H9 (cell line): ENCODE measurements around the gene ANKRD29. TPM values are rescaled to one million over a fixed set of nuclear protein-coding genes. Genes with fewer than 3 reads are reported as not detected.

Experiments used
- DNase-seq: peaks from one replicate; pipeline ENCODE4 v3.0.0-alpha.2; 2017
- H2AFZ ChIP-seq: one replicate; pipeline ENCODE4 v1.6.1; 2013; ENCODE audit warnings: mild to moderate bottlenecking, low read length, control low read depth, moderate library complexity
- H2AK5ac ChIP-seq: 2 replicates; pipeline ENCODE4 v1.6.1; 2013; ENCODE audit warnings: low read length, control low read depth, mixed read lengths; ENCODE audit not compliant: insufficient read length
- H2BK120ac ChIP-seq: one replicate; pipeline ENCODE4 v1.6.1; 2013; ENCODE audit warnings: low read depth, mild to moderate bottlenecking, low read length, control low read depth, inconsistent platforms; ENCODE audit not compliant: poor library complexity, severe bottlenecking
- H2BK12ac ChIP-seq: 2 replicates; pipeline ENCODE4 v1.6.1; 2013; ENCODE audit warnings: low read length, control low read depth, mixed read lengths, low read depth; ENCODE audit not compliant: insufficient read length
- H2BK15ac ChIP-seq: 2 replicates; pipeline ENCODE4 v1.6.1; 2013; ENCODE audit warnings: low read depth, low read length, control low read depth
- H2BK20ac ChIP-seq: one replicate; pipeline ENCODE4 v1.6.1; 2013; ENCODE audit warnings: low read depth, mild to moderate bottlenecking, low read length, control low read depth, inconsistent platforms; ENCODE audit not compliant: poor library complexity, severe bottlenecking
- H2BK5ac ChIP-seq: 2 replicates; pipeline ENCODE4 v1.6.1; 2013; ENCODE audit warnings: low read length, control low read depth, mixed read lengths; ENCODE audit not compliant: insufficient read length
- H3K14ac ChIP-seq: 2 replicates; pipeline ENCODE4 v1.6.1; 2013; ENCODE audit warnings: low read length, control low read depth; ENCODE audit not compliant: insufficient read depth
- H3K18ac ChIP-seq: 2 replicates; pipeline ENCODE4 v1.6.1; 2013; ENCODE audit warnings: low read depth, mild to moderate bottlenecking, mixed read lengths, low read length, control low read depth; ENCODE audit not compliant: insufficient read length
- H3K23ac ChIP-seq: 2 replicates; pipeline ENCODE4 v1.6.1; 2013; ENCODE audit warnings: low read length, control low read depth, mixed read lengths, low read depth; ENCODE audit not compliant: insufficient read length
- H3K23me2 ChIP-seq: 2 replicates; pipeline ENCODE4 v1.6.1; 2013; ENCODE audit warnings: low read depth, mild to moderate bottlenecking, mixed read lengths, low read length, control low read depth; ENCODE audit not compliant: insufficient read length, poor library complexity, severe bottlenecking
- H3K27ac ChIP-seq: 2 replicates; pipeline ENCODE4 v1.5.1; 2013; ENCODE audit warnings: low read length, control low read depth, mixed read lengths, low read depth; ENCODE audit not compliant: insufficient read length
- H3K27me3 ChIP-seq: 2 replicates; pipeline ENCODE4 v1.6.1; 2013; ENCODE audit warnings: low read length, control low read depth, inconsistent platforms; ENCODE audit not compliant: insufficient read depth
- H3K4ac ChIP-seq: 2 replicates; pipeline ENCODE4 v1.6.1; 2013; ENCODE audit warnings: low read depth, mild to moderate bottlenecking, control low read depth, inconsistent platforms, low read length, moderate library complexity
- H3K4me1 ChIP-seq: 2 replicates; pipeline ENCODE4 v1.6.1; 2013; ENCODE audit warnings: low read length, control low read depth, inconsistent platforms; ENCODE audit not compliant: insufficient read depth
- H3K4me2 ChIP-seq: 2 replicates; pipeline ENCODE4 v1.6.1; 2013; ENCODE audit warnings: low read length, control low read depth, mixed read lengths; ENCODE audit not compliant: insufficient read length, insufficient read depth
- H3K56ac ChIP-seq: 2 replicates; pipeline ENCODE4 v1.6.1; 2013; ENCODE audit warnings: low read depth, mild to moderate bottlenecking, mixed read lengths, low read length, control low read depth; ENCODE audit not compliant: insufficient read length
- H3K79me1 ChIP-seq: 2 replicates; pipeline ENCODE4 v1.6.1; 2013; ENCODE audit warnings: low read depth, mild to moderate bottlenecking, moderate library complexity, low read length, control low read depth, inconsistent platforms; ENCODE audit not compliant: insufficient read depth, poor library complexity, severe bottlenecking
- H3K79me2 ChIP-seq: 2 replicates; pipeline ENCODE4 v1.6.1; 2013; ENCODE audit warnings: low read length, control low read depth, inconsistent platforms; ENCODE audit not compliant: insufficient read depth
- H3K9ac ChIP-seq: 2 replicates; pipeline ENCODE4 v1.6.1; 2013; ENCODE audit warnings: low read length, control low read depth, mixed read lengths; ENCODE audit not compliant: insufficient read length; ENCODE audit errors: extremely low read depth
- H3K9me3 ChIP-seq: one replicate; pipeline ENCODE4 v1.6.1; 2013; ENCODE audit warnings: low read depth, low read length, inconsistent platforms; ENCODE audit not compliant: control insufficient read depth
- H3T11ph ChIP-seq: one replicate; pipeline ENCODE4 v1.6.1; 2013; ENCODE audit warnings: mild to moderate bottlenecking, low read length, control low read depth, inconsistent platforms
- H4K20me1 ChIP-seq: one replicate; pipeline ENCODE4 v1.6.1; 2013; ENCODE audit not compliant: control insufficient read depth, insufficient read length, insufficient read depth
- H4K5ac ChIP-seq: 2 replicates; pipeline ENCODE4 v1.6.1; 2013; ENCODE audit warnings: low read depth, mild to moderate bottlenecking, mixed read lengths, low read length, control low read depth; ENCODE audit not compliant: insufficient read length
- H4K8ac ChIP-seq: replicated peaks from 2 replicates; pipeline ENCODE4 v1.6.1; 2013; ENCODE audit warnings: low read length, control low read depth, mixed read lengths, low read depth; ENCODE audit not compliant: insufficient read length
- H4K91ac ChIP-seq: 2 replicates; pipeline ENCODE4 v1.6.1; 2013; ENCODE audit warnings: low read depth, mild to moderate bottlenecking, moderate library complexity, mixed read lengths, low read length, control low read depth; ENCODE audit not compliant: insufficient read length
- H3K27ac Mint-ChIP-seq, 3 experiments: 2 replicates in 2 of 3; 3 replicates in 1 of 3; pipeline ENCODE4 v1.8.0; 2020 to 2021; ENCODE audit warnings: mixed read lengths in 3 of 3, mild to moderate bottlenecking in 1 of 3, moderate library complexity in 1 of 3
- H3K27me3 Mint-ChIP-seq: 2 replicates; pipeline ENCODE4 v1.8.0; 2021; ENCODE audit warnings: low read depth, mild to moderate bottlenecking, moderate library complexity, mixed read lengths
- H3K36me3 Mint-ChIP-seq, 3 experiments: 2 replicates in 2 of 3; 3 replicates in 1 of 3; pipeline ENCODE4 v1.8.0; 2020 to 2021; ENCODE audit warnings: low read depth in 3 of 3, mixed read lengths in 3 of 3; ENCODE audit not compliant: insufficient read depth in 1 of 3
- H3K4me1 Mint-ChIP-seq, 2 experiments: 2 replicates each; pipeline ENCODE4 v1.8.0; 2020; ENCODE audit warnings: mixed read lengths in 2 of 2
- H3K4me3 Mint-ChIP-seq, 2 experiments: 2 replicates in 1 of 2; 3 replicates in 1 of 2; pipeline ENCODE4 v1.8.0; 2020 to 2021; ENCODE audit warnings: mild to moderate bottlenecking in 2 of 2, mixed read lengths in 2 of 2, moderate library complexity in 1 of 2
- H3K9me3 Mint-ChIP-seq, 2 experiments: 2 replicates in 1 of 2; 3 replicates in 1 of 2; pipeline ENCODE4 v1.8.0; 2020; ENCODE audit warnings: mild to moderate bottlenecking in 2 of 2, mixed read lengths in 2 of 2, moderate library complexity in 1 of 2
- CTCF ChIP-seq: fragments of 200-600 bp; sonication (generic); conservative IDR thresholded peaks from 3 replicates; pipeline ENCODE4 v1.8.0; 2021; ENCODE audit warnings: antibody characterized with exemption, mild to moderate bottlenecking
- WGBS: extraction: QIAGEN DNeasy Blood & Tissue Kit; methylation state at CpG from one replicate; pipeline ENCODE4 v1.1.7; 2013; ENCODE audit warnings: missing lambda C conversion rate, low lambda C conversion rate, mixed read lengths; ENCODE audit not compliant: insufficient read length; ENCODE audit errors: extremely low coverage; 5-methylcytosine and 5-hydroxymethylcytosine counted together
- total RNA-seq: library from RNA; stranded (reverse); gene quantifications from 2 replicates; pipeline ENCODE4 v1.2.1, GENCODE V29; 2021

Gene ANKRD29
- total RNA-seq, 1 experiment from 2014 or later = 2.1 TPM

DNA sequence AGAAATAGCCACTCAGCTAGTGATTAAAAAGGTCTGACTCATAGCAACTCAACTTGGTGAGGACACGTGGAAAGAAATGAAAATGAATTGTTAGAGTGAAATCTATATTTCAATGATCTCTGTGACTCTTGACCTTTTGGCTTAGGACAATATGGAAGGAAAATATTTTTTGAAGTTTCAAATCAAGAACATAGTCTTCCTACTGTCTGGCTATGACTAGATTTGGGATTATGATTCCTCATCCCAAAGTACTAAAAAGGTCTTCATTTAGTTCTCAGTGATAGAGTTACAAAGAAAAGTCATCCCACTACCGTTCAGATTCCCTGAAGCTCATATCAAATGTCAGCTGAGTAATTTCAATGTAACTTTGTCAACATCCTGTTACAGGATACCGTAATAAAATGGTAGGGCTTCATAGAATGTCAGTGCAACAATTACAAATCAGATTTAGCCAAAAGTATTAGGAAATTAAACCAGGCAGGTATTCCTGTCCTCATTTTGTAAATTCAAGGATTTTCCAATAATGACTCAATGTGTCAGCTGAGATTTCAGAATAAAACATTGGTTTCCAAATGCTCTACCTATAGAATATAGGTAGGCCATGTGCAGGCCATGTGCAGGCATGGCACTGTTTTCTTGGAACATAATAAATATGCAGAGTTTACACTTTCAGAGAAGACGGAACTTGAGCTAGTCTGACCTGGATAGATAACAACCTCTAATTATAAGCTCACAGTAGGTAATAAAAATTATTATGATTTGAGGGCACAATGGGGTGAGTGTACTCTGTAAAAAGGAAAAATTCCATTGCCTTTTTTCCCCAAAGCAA, 36.0 kb downstream of the ANKRD29 start:
- no peak overlapping the region for H2BK120ac ChIP-seq
- no peak overlapping the region for H3K4ac ChIP-seq
- no peaks in the 10 kb centered on the region for H3K9me3 ChIP-seq
- no peaks in the 10 kb centered on the region for H4K20me1 ChIP-seq
- no peak for TF ChIP-seq CTCF
- no peaks in the 10 kb centered on the region for H3K23me2 ChIP-seq
- H2AK5ac ChIP-seq = no peak overlapping the region
- peaks cover 9% of the 10 kb centered on the region for H3K27me3 Mint-ChIP-seq
- no peak overlapping the region for H2BK5ac ChIP-seq
- H3K4me1 ChIP-seq = no peaks in the 10 kb centered on the region
- H3K14ac ChIP-seq = no peak overlapping the region
- no peaks in the 10 kb centered on the region for H3K79me1 ChIP-seq
- no peak overlapping the region for H2BK12ac ChIP-seq
- no peaks in the 10 kb centered on the region for H3K9me3 Mint-ChIP-seq
- H3K23ac ChIP-seq = no peak overlapping the region
- no peak overlapping the region for H3K9ac ChIP-seq
- no peak overlapping the region for H4K8ac ChIP-seq
- no peaks in the 10 kb centered on the region for H3K27me3 ChIP-seq
- H3K18ac ChIP-seq = no peak overlapping the region
- H3K36me3 Mint-ChIP-seq = no peaks in the 10 kb centered on the region
- DNase-seq = no peak
- H3K27ac Mint-ChIP-seq = no peak overlapping the region
- H3K4me1 Mint-ChIP-seq = peaks cover 3 to 5% of the 10 kb centered on the region in 2 experiments
- H3K27ac ChIP-seq = no peak overlapping the region
- no peak overlapping the region for H2BK15ac ChIP-seq
- H3K79me2 ChIP-seq = no peaks in the 10 kb centered on the region
- no CpG with 5 or more reads among the region's 4 CpGs for WGBS
- H2BK20ac ChIP-seq = no peak overlapping the region
- no peak overlapping the region for H3K56ac ChIP-seq
- no peak overlapping the region for H3K4me3 Mint-ChIP-seq
- no peak overlapping the region for H3K4me2 ChIP-seq
- H2AFZ ChIP-seq = no peak overlapping the region
- no peak overlapping the region for H4K5ac ChIP-seq
- no peak overlapping the region for H4K91ac ChIP-seq
- H3T11ph ChIP-seq = no peak overlapping the region
